H9 (cell line): ENCODE measurements around the gene ST6GALNAC5. TPM values are rescaled to one million over a fixed set of nuclear protein-coding genes. Genes with fewer than 3 reads are reported as not detected.

Source experiments
- DNase-seq: peaks from one replicate; pipeline ENCODE4 v3.0.0-alpha.2; 2017
- H2AFZ ChIP-seq: one replicate; pipeline ENCODE4 v1.6.1; 2013; ENCODE audit warnings: mild to moderate bottlenecking, low read length, control low read depth, moderate library complexity
- H2AK5ac ChIP-seq: 2 replicates; pipeline ENCODE4 v1.6.1; 2013; ENCODE audit warnings: low read length, control low read depth, mixed read lengths; ENCODE audit not compliant: insufficient read length
- H2BK120ac ChIP-seq: one replicate; pipeline ENCODE4 v1.6.1; 2013; ENCODE audit warnings: low read depth, mild to moderate bottlenecking, low read length, control low read depth, inconsistent platforms; ENCODE audit not compliant: poor library complexity, severe bottlenecking
- H2BK12ac ChIP-seq: 2 replicates; pipeline ENCODE4 v1.6.1; 2013; ENCODE audit warnings: low read length, control low read depth, mixed read lengths, low read depth; ENCODE audit not compliant: insufficient read length
- H2BK15ac ChIP-seq: 2 replicates; pipeline ENCODE4 v1.6.1; 2013; ENCODE audit warnings: low read depth, low read length, control low read depth
- H2BK20ac ChIP-seq: one replicate; pipeline ENCODE4 v1.6.1; 2013; ENCODE audit warnings: low read depth, mild to moderate bottlenecking, low read length, control low read depth, inconsistent platforms; ENCODE audit not compliant: poor library complexity, severe bottlenecking
- H2BK5ac ChIP-seq: 2 replicates; pipeline ENCODE4 v1.6.1; 2013; ENCODE audit warnings: low read length, control low read depth, mixed read lengths; ENCODE audit not compliant: insufficient read length
- H3K14ac ChIP-seq: 2 replicates; pipeline ENCODE4 v1.6.1; 2013; ENCODE audit warnings: low read length, control low read depth; ENCODE audit not compliant: insufficient read depth
- H3K18ac ChIP-seq: 2 replicates; pipeline ENCODE4 v1.6.1; 2013; ENCODE audit warnings: low read depth, mild to moderate bottlenecking, mixed read lengths, low read length, control low read depth; ENCODE audit not compliant: insufficient read length
- H3K23ac ChIP-seq: 2 replicates; pipeline ENCODE4 v1.6.1; 2013; ENCODE audit warnings: low read length, control low read depth, mixed read lengths, low read depth; ENCODE audit not compliant: insufficient read length
- H3K23me2 ChIP-seq: 2 replicates; pipeline ENCODE4 v1.6.1; 2013; ENCODE audit warnings: low read depth, mild to moderate bottlenecking, mixed read lengths, low read length, control low read depth; ENCODE audit not compliant: insufficient read length, poor library complexity, severe bottlenecking
- H3K27ac ChIP-seq: 2 replicates; pipeline ENCODE4 v1.5.1; 2013; ENCODE audit warnings: low read length, control low read depth, mixed read lengths, low read depth; ENCODE audit not compliant: insufficient read length
- H3K27me3 ChIP-seq: 2 replicates; pipeline ENCODE4 v1.6.1; 2013; ENCODE audit warnings: low read length, control low read depth, inconsistent platforms; ENCODE audit not compliant: insufficient read depth
- H3K4ac ChIP-seq: 2 replicates; pipeline ENCODE4 v1.6.1; 2013; ENCODE audit warnings: low read depth, mild to moderate bottlenecking, control low read depth, inconsistent platforms, low read length, moderate library complexity
- H3K4me1 ChIP-seq: 2 replicates; pipeline ENCODE4 v1.6.1; 2013; ENCODE audit warnings: low read length, control low read depth, inconsistent platforms; ENCODE audit not compliant: insufficient read depth
- H3K4me2 ChIP-seq: 2 replicates; pipeline ENCODE4 v1.6.1; 2013; ENCODE audit warnings: low read length, control low read depth, mixed read lengths; ENCODE audit not compliant: insufficient read length, insufficient read depth
- H3K56ac ChIP-seq: 2 replicates; pipeline ENCODE4 v1.6.1; 2013; ENCODE audit warnings: low read depth, mild to moderate bottlenecking, mixed read lengths, low read length, control low read depth; ENCODE audit not compliant: insufficient read length
- H3K79me1 ChIP-seq: 2 replicates; pipeline ENCODE4 v1.6.1; 2013; ENCODE audit warnings: low read depth, mild to moderate bottlenecking, moderate library complexity, low read length, control low read depth, inconsistent platforms; ENCODE audit not compliant: insufficient read depth, poor library complexity, severe bottlenecking
- H3K79me2 ChIP-seq: 2 replicates; pipeline ENCODE4 v1.6.1; 2013; ENCODE audit warnings: low read length, control low read depth, inconsistent platforms; ENCODE audit not compliant: insufficient read depth
- H3K9ac ChIP-seq: 2 replicates; pipeline ENCODE4 v1.6.1; 2013; ENCODE audit warnings: low read length, control low read depth, mixed read lengths; ENCODE audit not compliant: insufficient read length; ENCODE audit errors: extremely low read depth
- H3K9me3 ChIP-seq: one replicate; pipeline ENCODE4 v1.6.1; 2013; ENCODE audit warnings: low read depth, low read length, inconsistent platforms; ENCODE audit not compliant: control insufficient read depth
- H3T11ph ChIP-seq: one replicate; pipeline ENCODE4 v1.6.1; 2013; ENCODE audit warnings: mild to moderate bottlenecking, low read length, control low read depth, inconsistent platforms
- H4K20me1 ChIP-seq: one replicate; pipeline ENCODE4 v1.6.1; 2013; ENCODE audit not compliant: control insufficient read depth, insufficient read length, insufficient read depth
- H4K5ac ChIP-seq: 2 replicates; pipeline ENCODE4 v1.6.1; 2013; ENCODE audit warnings: low read depth, mild to moderate bottlenecking, mixed read lengths, low read length, control low read depth; ENCODE audit not compliant: insufficient read length
- H4K8ac ChIP-seq: replicated peaks from 2 replicates; pipeline ENCODE4 v1.6.1; 2013; ENCODE audit warnings: low read length, control low read depth, mixed read lengths, low read depth; ENCODE audit not compliant: insufficient read length
- H4K91ac ChIP-seq: 2 replicates; pipeline ENCODE4 v1.6.1; 2013; ENCODE audit warnings: low read depth, mild to moderate bottlenecking, moderate library complexity, mixed read lengths, low read length, control low read depth; ENCODE audit not compliant: insufficient read length
- H3K27ac Mint-ChIP-seq, 3 experiments: 2 replicates in 2 of 3; 3 replicates in 1 of 3; pipeline ENCODE4 v1.8.0; 2020 to 2021; ENCODE audit warnings: mixed read lengths in 3 of 3, mild to moderate bottlenecking in 1 of 3, moderate library complexity in 1 of 3
- H3K27me3 Mint-ChIP-seq: 2 replicates; pipeline ENCODE4 v1.8.0; 2021; ENCODE audit warnings: low read depth, mild to moderate bottlenecking, moderate library complexity, mixed read lengths
- H3K36me3 Mint-ChIP-seq, 3 experiments: 2 replicates in 2 of 3; 3 replicates in 1 of 3; pipeline ENCODE4 v1.8.0; 2020 to 2021; ENCODE audit warnings: low read depth in 3 of 3, mixed read lengths in 3 of 3; ENCODE audit not compliant: insufficient read depth in 1 of 3
- H3K4me1 Mint-ChIP-seq, 2 experiments: 2 replicates each; pipeline ENCODE4 v1.8.0; 2020; ENCODE audit warnings: mixed read lengths in 2 of 2
- H3K4me3 Mint-ChIP-seq, 2 experiments: 2 replicates in 1 of 2; 3 replicates in 1 of 2; pipeline ENCODE4 v1.8.0; 2020 to 2021; ENCODE audit warnings: mild to moderate bottlenecking in 2 of 2, mixed read lengths in 2 of 2, moderate library complexity in 1 of 2
- H3K9me3 Mint-ChIP-seq, 2 experiments: 2 replicates in 1 of 2; 3 replicates in 1 of 2; pipeline ENCODE4 v1.8.0; 2020; ENCODE audit warnings: mild to moderate bottlenecking in 2 of 2, mixed read lengths in 2 of 2, moderate library complexity in 1 of 2
- WGBS: extraction: QIAGEN DNeasy Blood & Tissue Kit; methylation state at CpG from one replicate; pipeline ENCODE4 v1.1.7; 2013; ENCODE audit warnings: missing lambda C conversion rate, low lambda C conversion rate, mixed read lengths; ENCODE audit not compliant: insufficient read length; ENCODE audit errors: extremely low coverage; 5-methylcytosine and 5-hydroxymethylcytosine counted together
- total RNA-seq: library from RNA; stranded (reverse); gene quantifications from 2 replicates; pipeline ENCODE4 v1.2.1, GENCODE V29; 2021
- TF ChIP-seq, protein P1 (sequence below): fragments of 200-600 bp; sonication (generic); conservative IDR thresholded peaks from 3 replicates; pipeline ENCODE4 v1.8.0; 2021; ENCODE audit warnings: antibody characterized with exemption, mild to moderate bottlenecking

Gene ST6GALNAC5
- total RNA-seq, 1 experiment from 2014 or later: 3.3 TPM

DNA sequence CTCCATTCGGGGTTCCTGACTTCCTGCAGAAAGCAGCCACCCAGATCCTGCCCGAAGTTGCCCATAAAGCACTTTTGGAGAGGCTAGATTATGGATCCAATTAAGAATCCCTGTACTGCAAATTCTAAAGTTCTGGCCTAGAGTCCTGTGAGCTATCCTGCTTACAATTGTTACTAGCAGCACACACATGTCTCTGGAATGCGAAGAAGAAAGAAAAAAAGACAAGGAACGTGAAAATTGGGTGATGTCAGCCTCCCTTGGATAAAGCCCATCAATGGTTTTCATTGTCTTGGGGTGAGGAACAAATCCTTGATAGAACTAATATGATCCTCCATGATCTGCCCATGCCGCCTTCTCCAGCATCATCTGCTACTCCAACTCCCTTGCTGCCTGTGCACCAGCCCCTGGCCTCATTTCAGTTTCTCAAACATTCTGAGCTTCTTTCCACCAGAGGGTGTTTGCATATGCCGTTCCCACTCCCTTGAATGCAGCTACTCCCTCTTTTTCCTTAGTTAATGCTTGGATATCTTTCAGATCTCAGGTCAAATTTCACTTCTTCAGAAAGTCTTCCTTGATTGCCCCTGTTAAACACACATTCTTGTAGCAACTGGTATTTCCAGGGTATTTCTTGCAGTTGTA is 94.0 kb downstream of the ST6GALNAC5 start:
- DNase-seq: no peak
- H3K27ac Mint-ChIP-seq: no peak overlapping the region
- Histone ChIP-seq H3K18ac (no peak overlapping the region), H2BK120ac (no peak overlapping the region), H4K20me1 (no peaks in the 10 kb centered on the region), H2BK15ac (no peak overlapping the region), H3K23ac (no peak overlapping the region), H2BK20ac (no peak overlapping the region), H3K4ac (no peak overlapping the region), H3K14ac (no peak overlapping the region), H3K4me1 (peaks cover 2% of the 10 kb centered on the region; the same call in 1 of the 2 replicates), H3K79me2 (no peaks in the 10 kb centered on the region), H3K23me2 (no peaks in the 10 kb centered on the region), H2AFZ (no peak overlapping the region), H3K27me3 (no peaks in the 10 kb centered on the region), H2AK5ac (no peak overlapping the region), H4K91ac (no peak overlapping the region), H3K27ac (no peak overlapping the region), H2BK12ac (no peak overlapping the region), H3T11ph (no peak overlapping the region), H3K9me3 (no peaks in the 10 kb centered on the region), H4K5ac (no peak overlapping the region), H4K8ac (no peak overlapping the region), H3K79me1 (no peaks in the 10 kb centered on the region), H3K9ac (no peak overlapping the region), H3K4me2 (no peak overlapping the region), H2BK5ac (no peak overlapping the region), H3K56ac (no peak overlapping the region)
- peaks cover 13 to 20% of the 10 kb centered on the region in 2 experiments for H3K9me3 Mint-ChIP-seq
- peaks cover 0 to 11% (median 6%) of the 10 kb centered on the region in 3 experiments; a peak in 5 of 7 replicates for H3K36me3 Mint-ChIP-seq
- no peaks in the 10 kb centered on the region for H3K27me3 Mint-ChIP-seq
- TF ChIP-seq, protein P1, sequence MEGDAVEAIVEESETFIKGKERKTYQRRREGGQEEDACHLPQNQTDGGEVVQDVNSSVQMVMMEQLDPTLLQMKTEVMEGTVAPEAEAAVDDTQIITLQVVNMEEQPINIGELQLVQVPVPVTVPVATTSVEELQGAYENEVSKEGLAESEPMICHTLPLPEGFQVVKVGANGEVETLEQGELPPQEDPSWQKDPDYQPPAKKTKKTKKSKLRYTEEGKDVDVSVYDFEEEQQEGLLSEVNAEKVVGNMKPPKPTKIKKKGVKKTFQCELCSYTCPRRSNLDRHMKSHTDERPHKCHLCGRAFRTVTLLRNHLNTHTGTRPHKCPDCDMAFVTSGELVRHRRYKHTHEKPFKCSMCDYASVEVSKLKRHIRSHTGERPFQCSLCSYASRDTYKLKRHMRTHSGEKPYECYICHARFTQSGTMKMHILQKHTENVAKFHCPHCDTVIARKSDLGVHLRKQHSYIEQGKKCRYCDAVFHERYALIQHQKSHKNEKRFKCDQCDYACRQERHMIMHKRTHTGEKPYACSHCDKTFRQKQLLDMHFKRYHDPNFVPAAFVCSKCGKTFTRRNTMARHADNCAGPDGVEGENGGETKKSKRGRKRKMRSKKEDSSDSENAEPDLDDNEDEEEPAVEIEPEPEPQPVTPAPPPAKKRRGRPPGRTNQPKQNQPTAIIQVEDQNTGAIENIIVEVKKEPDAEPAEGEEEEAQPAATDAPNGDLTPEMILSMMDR: no peak
- H3K4me3 Mint-ChIP-seq: no peak overlapping the region
- peaks cover 27 to 32% of the 10 kb centered on the region in 2 experiments for H3K4me1 Mint-ChIP-seq
- no CpG with 5 or more reads among the region's 6 CpGs for WGBS
